CD14-positive monocyte (primary cell): ENCODE measurements around the gene ACBD6. TPM values are rescaled to one million over a fixed set of nuclear protein-coding genes. Genes with fewer than 3 reads are reported as not detected.
A peak's percentile ranks its signal among the peaks of the same experiment; 100 is the strongest.

ENCODE experiments used
- DNase-seq, 3 donors: peaks; one replicate each; pipeline ENCODE4 v3.0.0-alpha.2; 2011 to 2022
- H2AFZ ChIP-seq: 2 replicates; pipeline ENCODE4 v1.6.0; 2012; ENCODE audit warnings: mild to moderate bottlenecking, low read depth, low read length, inconsistent platforms; ENCODE audit not compliant: insufficient read depth, poor library complexity, severe bottlenecking
- H3K27ac ChIP-seq, 2 donors: 1 replicate in 1 of 2; 2 replicates in 1 of 2; pipeline ENCODE4 v1.5.1; 2012 to 2013; ENCODE audit warnings: low read length in 2 of 2, control low read depth in 1 of 2, inconsistent platforms in 1 of 2, low read depth in 1 of 2, mild to moderate bottlenecking in 1 of 2
- H3K27me3 ChIP-seq, 2 donors: one replicate each; pipeline versions ENCODE4 v1.6.0 to v1.6.1; 2011 to 2013; ENCODE audit warnings: low read length in 2 of 2; ENCODE audit not compliant: control insufficient read depth in 2 of 2, insufficient read depth in 2 of 2
- H3K36me3 ChIP-seq, 2 donors: replicated peaks in 1 of 2; 1 replicate in 1 of 2; 2 replicates in 1 of 2; pipeline versions ENCODE4 v1.5.1 to v1.6.1; 2012 to 2013; ENCODE audit warnings: low read length in 2 of 2, control low read depth in 1 of 2, inconsistent platforms in 1 of 2, mild to moderate bottlenecking in 1 of 2; ENCODE audit not compliant: insufficient read depth in 2 of 2, control insufficient read depth in 1 of 2
- H3K4me1 ChIP-seq, 2 donors: 1 replicate in 1 of 2; 2 replicates in 1 of 2; pipeline versions ENCODE4 v1.5.1 to v1.6.1; 2012 to 2013; ENCODE audit warnings: low read length in 2 of 2, control low read depth in 1 of 2, inconsistent platforms in 1 of 2, mild to moderate bottlenecking in 1 of 2, moderate library complexity in 1 of 2; ENCODE audit not compliant: insufficient read depth in 2 of 2, control insufficient read depth in 1 of 2
- H3K4me2 ChIP-seq: replicated peaks from 2 replicates; pipeline ENCODE3; 2012; ENCODE audit warnings: low read length, moderate library complexity, mild to moderate bottlenecking; ENCODE audit not compliant: poor library complexity, severe bottlenecking; ENCODE audit errors: extremely low read depth
- H3K4me3 ChIP-seq, 3 experiments: fragments of 200-600 bp in 1 of 3; sonication (generic) in 1 of 3; replicated peaks in 1 of 3; 1 replicate in 2 of 3; 2 replicates in 1 of 3; pipeline ENCODE4 v1.5.1; 2011 to 2013; ENCODE audit warnings: low read length in 3 of 3, mild to moderate bottlenecking in 3 of 3, control low read depth in 2 of 3, low read depth in 2 of 3, inconsistent platforms in 1 of 3, moderate library complexity in 1 of 3
- H3K79me2 ChIP-seq: 2 replicates; pipeline ENCODE4 v1.6.0; 2012; ENCODE audit warnings: mild to moderate bottlenecking, control low read depth, inconsistent platforms, low read length, moderate library complexity; ENCODE audit not compliant: insufficient read depth
- H3K9ac ChIP-seq: 2 replicates; pipeline ENCODE4 v1.6.0; 2017; ENCODE audit warnings: low read length, mild to moderate bottlenecking; ENCODE audit not compliant: insufficient read depth, poor library complexity, severe bottlenecking
- H3K9me3 ChIP-seq, 2 donors: replicated peaks in 1 of 2; 1 replicate in 1 of 2; 2 replicates in 1 of 2; pipeline versions ENCODE4 v1.5.1 to v1.6.1; 2012 to 2013; ENCODE audit warnings: low read length in 2 of 2, control low read depth in 1 of 2; ENCODE audit not compliant: control insufficient read depth in 1 of 2, insufficient read depth in 1 of 2
- H4K20me1 ChIP-seq: 2 replicates; pipeline ENCODE4 v1.6.0; 2012; ENCODE audit warnings: mild to moderate bottlenecking, low read length, control low read depth, moderate library complexity; ENCODE audit not compliant: insufficient read depth
- H3K27ac Mint-ChIP-seq, 7 donors: one replicate each; pipeline ENCODE4 v1.8.0; 2020; ENCODE audit warnings: mild to moderate bottlenecking in 7 of 7, mixed read lengths in 7 of 7, moderate library complexity in 6 of 7, inconsistent platforms in 2 of 7
- H3K27me3 Mint-ChIP-seq, 3 donors: one replicate each; pipeline ENCODE4 v1.8.0; 2021 to 2022; ENCODE audit warnings: low read depth in 3 of 3, mild to moderate bottlenecking in 3 of 3, mixed read lengths in 3 of 3, moderate library complexity in 3 of 3, inconsistent platforms in 1 of 3
- H3K36me3 Mint-ChIP-seq, 2 donors: one replicate each; pipeline ENCODE4 v1.8.0; 2020; ENCODE audit warnings: mixed read lengths in 2 of 2, inconsistent platforms in 1 of 2, mild to moderate bottlenecking in 1 of 2
- H3K4me1 Mint-ChIP-seq: one replicate; pipeline ENCODE4 v1.8.0; 2020; ENCODE audit warnings: mild to moderate bottlenecking, mixed read lengths
- H3K4me3 Mint-ChIP-seq, 2 donors: one replicate each; pipeline ENCODE4 v1.8.0; 2020; ENCODE audit warnings: mild to moderate bottlenecking in 2 of 2, mixed read lengths in 2 of 2, moderate library complexity in 1 of 2
- H3K9me3 Mint-ChIP-seq, 7 donors: one replicate each; pipeline ENCODE4 v1.8.0; 2020 to 2022; ENCODE audit warnings: mixed read lengths in 7 of 7, mild to moderate bottlenecking in 6 of 7, moderate library complexity in 6 of 7, inconsistent platforms in 2 of 7
- WGBS: methylation state at CpG from one replicate; pipeline ENCODE4 v1.1.5; 2013; ENCODE audit warnings: missing lambda C conversion rate; ENCODE audit not compliant: insufficient coverage; 5-methylcytosine and 5-hydroxymethylcytosine counted together
- intact Hi-C, 2 donors: fragments of 100-400 bp; cut with micrococcal nuclease; formaldehyde crosslinking; loops; one replicate each; pipeline versions ENCODE4 v1.15.0 to v1.15.1; 2023
- polyA plus RNA-seq, 3 donors: library from polyadenylated mRNA; depleted of rRNA in 1 of 3; unstranded in 2 of 3; stranded (reverse) in 1 of 3; fragments of 300-500 nt in 2 of 3; fragments of >200 nt in 1 of 3; fragmentation: Illumina TruSeq in 2 of 3; gene quantifications; 1 replicate in 2 of 3; 2 replicates in 1 of 3; pipeline ENCODE4 v1.2.3, GENCODE V29; 2012 to 2021
- TF ChIP-seq, protein P1 (sequence below): fragments of 200-600 bp; IDR thresholded peaks from one replicate; pipeline ENCODE4 v1.8.0; 2022; ENCODE audit warnings: antibody characterized with exemption, mild to moderate bottlenecking

Gene ACBD6
- polyA plus RNA-seq, 3 donors, result 19.3 to 35.3 (median 19.7) TPM

DNA sequence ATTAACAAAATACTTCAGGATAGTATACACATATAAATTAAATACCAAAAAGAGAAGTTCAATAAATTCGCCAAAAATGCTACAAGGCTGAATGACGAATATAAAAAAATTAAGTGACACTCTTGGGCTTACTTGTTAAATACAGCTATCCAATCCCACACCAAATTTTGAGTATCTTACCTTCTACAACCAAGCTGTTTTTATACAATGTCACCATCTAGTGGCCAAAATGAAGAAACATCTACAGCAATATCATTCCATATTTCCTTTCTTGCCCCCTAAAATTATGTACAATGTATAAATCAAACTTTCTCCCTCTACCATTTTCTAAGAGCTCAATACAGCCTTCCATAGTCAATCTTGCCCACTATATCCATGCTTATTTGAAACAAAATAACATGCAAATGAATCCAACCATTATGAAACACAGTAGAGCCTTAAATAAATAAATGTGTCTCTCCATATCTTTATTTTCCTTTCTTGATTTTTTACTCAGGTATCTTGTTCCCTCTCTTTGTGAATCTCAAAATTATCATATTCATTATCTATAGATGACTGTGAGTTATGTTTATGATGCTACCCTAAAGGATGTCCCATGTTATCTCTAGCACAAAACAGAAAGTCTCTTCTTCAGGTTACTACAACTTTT is 86.3 kb downstream of the ACBD6 start:
- intact Hi-C loops, result loop anchor here (2.0 to 10.0 kb wide), 4 partner anchors 51 to 165 kb away; no protein-coding TSS in a partner anchor
- Histone ChIP-seq H3K9ac (no peak overlapping the region), H3K36me3 (peaks cover 0 to 9% of the 10 kb centered on the region in 2 donors), H2AFZ (no peak overlapping the region), H3K27ac (no peak overlapping the region), H4K20me1 (no peaks in the 10 kb centered on the region), H3K4me2 (no peak overlapping the region), H3K4me3 (no peak overlapping the region), H3K4me1 (peaks cover 7 to 11% of the 10 kb centered on the region in 2 donors), H3K79me2 (no peaks in the 10 kb centered on the region), H3K27me3 (no peaks in the 10 kb centered on the region), H3K9me3 (no peaks in the 10 kb centered on the region)
- no CpG with 5 or more reads among the region's 2 CpGs for WGBS
- Mint-ChIP-seq H3K4me1 (peaks cover 12% of the 10 kb centered on the region), H3K4me3 (no peak overlapping the region), H3K27ac (peak overlapping the region in 1 of 7 donors; percentile 11), H3K27me3 (peaks cover 0 to 1% (median 0%) of the 10 kb centered on the region in 3 donors), H3K9me3 (peaks cover 0 to 7% (median 0%) of the 10 kb centered on the region in 7 donors), H3K36me3 (peaks cover 14 to 15% of the 10 kb centered on the region in 2 donors)
- TF ChIP-seq, protein P1, sequence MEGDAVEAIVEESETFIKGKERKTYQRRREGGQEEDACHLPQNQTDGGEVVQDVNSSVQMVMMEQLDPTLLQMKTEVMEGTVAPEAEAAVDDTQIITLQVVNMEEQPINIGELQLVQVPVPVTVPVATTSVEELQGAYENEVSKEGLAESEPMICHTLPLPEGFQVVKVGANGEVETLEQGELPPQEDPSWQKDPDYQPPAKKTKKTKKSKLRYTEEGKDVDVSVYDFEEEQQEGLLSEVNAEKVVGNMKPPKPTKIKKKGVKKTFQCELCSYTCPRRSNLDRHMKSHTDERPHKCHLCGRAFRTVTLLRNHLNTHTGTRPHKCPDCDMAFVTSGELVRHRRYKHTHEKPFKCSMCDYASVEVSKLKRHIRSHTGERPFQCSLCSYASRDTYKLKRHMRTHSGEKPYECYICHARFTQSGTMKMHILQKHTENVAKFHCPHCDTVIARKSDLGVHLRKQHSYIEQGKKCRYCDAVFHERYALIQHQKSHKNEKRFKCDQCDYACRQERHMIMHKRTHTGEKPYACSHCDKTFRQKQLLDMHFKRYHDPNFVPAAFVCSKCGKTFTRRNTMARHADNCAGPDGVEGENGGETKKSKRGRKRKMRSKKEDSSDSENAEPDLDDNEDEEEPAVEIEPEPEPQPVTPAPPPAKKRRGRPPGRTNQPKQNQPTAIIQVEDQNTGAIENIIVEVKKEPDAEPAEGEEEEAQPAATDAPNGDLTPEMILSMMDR, result peak; percentile 92
- peak; percentile 24 to 59 (median 50) for DNase-seq

DNA sequence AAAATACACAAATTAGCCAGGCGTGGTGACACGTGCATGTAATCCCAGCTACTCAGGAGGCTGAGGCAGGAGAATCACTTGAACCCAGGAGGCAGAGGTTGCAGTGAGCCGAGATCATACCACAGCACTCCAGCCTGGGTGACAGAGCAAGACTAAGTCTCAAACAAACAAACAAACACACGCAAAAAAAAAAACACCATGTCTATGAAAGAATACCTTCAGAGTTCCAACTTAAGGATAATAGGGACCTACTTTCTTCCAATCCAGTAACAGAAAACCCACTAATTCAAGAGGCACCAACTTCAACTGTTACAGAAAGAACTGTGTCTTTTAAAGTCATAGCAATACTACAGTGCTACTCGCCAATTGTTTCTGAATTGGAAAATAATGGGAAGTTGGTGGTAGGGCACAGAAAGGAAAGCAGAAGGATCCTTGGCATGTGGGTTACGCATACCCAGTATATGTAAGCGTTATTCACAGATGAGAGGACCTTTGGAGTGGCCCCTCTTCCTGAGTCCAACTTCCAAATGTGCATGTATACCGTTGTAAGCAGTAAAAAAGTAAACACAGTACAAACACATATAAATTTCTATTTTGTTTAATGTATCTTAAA is 87.0 kb downstream of the ACBD6 start:
- Histone ChIP-seq H3K4me3 (no peak overlapping the region), H3K4me1 (peaks cover 7 to 11% of the 10 kb centered on the region in 2 donors), H3K27me3 (no peaks in the 10 kb centered on the region), H2AFZ (peak overlapping the region; percentile 19), H3K79me2 (no peaks in the 10 kb centered on the region), H3K4me2 (no peak overlapping the region), H3K9ac (no peak overlapping the region), H4K20me1 (no peaks in the 10 kb centered on the region), H3K27ac (peak overlapping the region in 1 of 2 donors; percentile 14), H3K9me3 (no peaks in the 10 kb centered on the region), H3K36me3 (peaks cover 0 to 8% of the 10 kb centered on the region in 2 donors)
- H3K4me3 Mint-ChIP-seq, result no peak overlapping the region
- peak overlapping the region in 1 of 7 donors; percentile 68 for H3K27ac Mint-ChIP-seq
- H3K27me3 Mint-ChIP-seq, result no peaks in the 10 kb centered on the region
- WGBS, result 78% methylated on average over 3 of the region's 8 CpGs
- peaks cover 12% of the 10 kb centered on the region for H3K4me1 Mint-ChIP-seq
- H3K9me3 Mint-ChIP-seq, result peaks cover 0 to 4% (median 0%) of the 10 kb centered on the region in 7 donors
- DNase-seq, result peak; percentile 28 to 59 (median 51)
- peaks cover 17 to 18% of the 10 kb centered on the region in 2 donors for H3K36me3 Mint-ChIP-seq
- intact Hi-C loops, result loop anchor here (10.0 kb wide), 2 partner anchors 51 to 69 kb away; no protein-coding TSS in a partner anchor
- TF ChIP-seq, protein P1, result no peak
